GM18526 (cell line): ENCODE results near the gene BCL2A1.

Experiments used
- POLR2A ChIP-seq: IDR thresholded peaks from 3 replicates; pipeline ENCODE4 v1.6.1; 2011; ENCODE audit not compliant: insufficient read length; ENCODE audit errors: extremely low read depth

Gene BCL2A1

DNA sequence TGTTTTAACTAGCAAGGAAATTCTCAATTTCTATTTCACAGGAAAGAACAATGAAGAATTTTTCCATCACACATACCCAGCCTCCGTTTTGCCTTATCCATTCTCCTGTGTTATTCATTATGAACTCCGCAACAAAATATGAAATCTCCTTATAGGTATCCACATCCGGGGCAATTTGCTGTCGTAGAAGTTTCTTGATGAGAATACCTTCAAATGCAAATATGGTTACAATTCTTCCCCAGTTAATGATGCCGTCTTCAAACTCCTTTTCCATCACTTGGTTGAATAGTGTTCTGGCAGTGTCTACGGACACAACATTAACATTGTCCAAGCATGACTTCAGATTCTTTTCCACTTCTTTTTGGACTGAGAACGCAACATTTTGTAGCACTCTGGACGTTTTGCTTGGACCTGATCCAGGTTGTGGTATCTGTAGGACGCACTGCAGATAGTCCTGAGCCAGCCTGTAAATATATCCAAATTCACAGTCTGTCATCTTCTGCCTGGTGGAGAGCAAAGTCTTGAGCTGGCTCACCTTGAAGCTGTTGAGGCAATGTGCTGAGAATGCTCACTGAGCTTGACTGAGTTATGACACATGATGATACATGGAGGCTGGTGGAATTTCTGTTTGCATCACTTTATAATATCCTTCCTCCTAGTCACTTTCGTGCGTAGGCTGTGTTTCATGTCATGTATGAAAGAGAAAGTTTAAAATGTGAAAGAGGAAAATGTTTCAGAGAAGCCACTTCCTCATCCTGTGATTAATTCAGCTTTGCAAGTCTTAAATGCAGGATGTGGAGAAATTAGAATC is at the start of gene BCL2A1:
Gene BCL2A1 (minus strand): TSS at position 573 of the 811 bp plus-strand sequence. CDS start 77 bp downstream, at position 496.
- TF ChIP-seq POLR2A, result peak; percentile 76

DNA sequence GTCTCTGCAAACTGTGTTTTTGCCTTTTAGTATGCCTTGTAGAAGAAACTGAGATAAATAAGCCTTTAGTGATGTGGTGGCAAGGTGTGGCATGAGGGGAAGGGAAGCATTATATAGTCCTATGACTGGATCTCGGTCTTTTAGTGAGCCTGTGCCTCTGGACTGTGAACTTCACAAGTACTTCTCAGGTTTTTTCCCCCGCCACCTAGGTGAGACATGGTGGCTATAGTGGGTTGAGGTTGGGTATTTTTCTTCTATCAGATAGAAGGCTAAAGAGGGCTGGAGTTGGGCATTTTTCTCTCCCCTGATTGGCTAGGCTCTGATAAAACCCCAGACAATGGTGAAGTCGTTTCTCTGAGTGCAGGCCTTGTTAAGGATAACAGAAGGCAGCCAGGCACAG is 49.7 kb upstream of the BCL2A1 start:
- no peak for TF ChIP-seq POLR2A

DNA sequence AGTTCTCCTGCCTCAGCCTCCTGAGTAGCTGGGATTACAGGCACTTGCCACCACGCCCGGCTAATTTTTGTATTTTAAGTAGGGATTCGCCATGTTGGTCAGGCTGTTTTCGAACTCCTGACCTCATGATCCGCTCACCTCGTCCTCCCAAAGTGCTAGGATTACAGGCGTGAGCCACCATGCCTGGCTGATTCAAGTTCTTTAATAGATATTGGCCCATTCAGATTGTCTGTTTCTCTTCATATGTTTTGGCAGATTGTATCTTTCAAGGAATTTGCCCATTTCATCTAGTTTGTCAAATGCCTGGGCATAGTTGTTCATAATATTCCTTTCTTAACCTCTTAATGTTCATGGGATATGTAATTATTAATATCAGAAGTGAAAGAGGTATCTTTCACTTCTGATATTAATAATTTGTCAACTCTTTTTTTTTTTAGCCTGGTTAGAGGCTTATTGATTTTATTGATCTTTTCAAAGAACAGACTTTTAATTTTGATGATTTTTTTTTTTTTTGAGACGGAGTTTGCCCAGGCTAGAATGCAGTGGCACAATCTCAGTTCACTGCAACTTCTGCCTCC is 48.3 kb upstream of the BCL2A1 start:
- TF ChIP-seq POLR2A, result no peak

DNA sequence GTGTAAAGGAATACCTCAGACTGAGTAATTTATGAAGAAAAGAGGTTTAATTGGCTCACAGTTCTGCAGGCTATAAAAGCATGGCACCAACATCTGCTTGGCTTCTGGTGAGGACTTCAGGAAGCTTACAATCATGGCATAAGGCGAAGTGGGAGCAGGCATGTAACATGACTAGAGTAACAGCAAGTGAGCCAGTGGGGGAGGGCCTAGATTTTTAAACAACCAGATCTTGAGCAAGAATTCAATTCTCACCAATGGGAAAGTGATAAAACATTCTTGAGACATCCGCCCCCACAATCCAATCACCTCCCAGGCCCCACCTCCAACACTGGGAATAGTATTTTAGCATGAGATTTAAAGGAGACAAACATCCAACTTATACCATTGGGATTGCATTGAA is 44.2 kb upstream of the BCL2A1 start:
- TF ChIP-seq POLR2A, result no peak

DNA sequence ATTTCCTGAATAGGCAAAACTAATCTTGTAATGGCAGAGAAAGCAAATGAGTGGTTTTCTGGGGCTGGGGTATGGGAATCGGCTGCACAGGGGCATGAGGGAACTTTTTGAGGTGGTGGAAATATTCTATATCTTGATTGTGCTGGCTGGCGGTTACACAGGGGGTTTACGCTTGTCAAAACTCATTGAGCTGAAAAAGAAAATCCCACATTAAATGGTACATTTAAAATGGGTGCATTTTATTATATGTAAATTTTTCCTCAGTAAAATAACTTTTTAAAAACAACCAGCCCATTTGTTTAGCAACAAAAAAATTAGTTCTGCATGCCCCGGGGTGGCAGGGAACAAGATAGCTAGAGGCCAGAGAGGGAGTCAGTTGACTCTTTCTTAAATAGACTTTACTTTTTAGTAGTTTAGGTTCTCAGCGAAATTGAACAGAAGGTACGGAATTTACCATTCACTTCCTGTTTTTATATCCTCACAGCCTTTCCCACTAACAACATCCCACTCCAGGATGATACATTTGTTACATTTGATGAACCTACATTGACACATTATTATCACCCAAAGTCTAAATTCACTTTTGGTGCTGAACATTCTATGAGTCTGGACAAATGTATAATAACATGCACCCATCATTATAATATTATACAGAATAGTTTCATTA is 41.2 kb upstream of the BCL2A1 start:
- TF ChIP-seq POLR2A, result no peak

DNA sequence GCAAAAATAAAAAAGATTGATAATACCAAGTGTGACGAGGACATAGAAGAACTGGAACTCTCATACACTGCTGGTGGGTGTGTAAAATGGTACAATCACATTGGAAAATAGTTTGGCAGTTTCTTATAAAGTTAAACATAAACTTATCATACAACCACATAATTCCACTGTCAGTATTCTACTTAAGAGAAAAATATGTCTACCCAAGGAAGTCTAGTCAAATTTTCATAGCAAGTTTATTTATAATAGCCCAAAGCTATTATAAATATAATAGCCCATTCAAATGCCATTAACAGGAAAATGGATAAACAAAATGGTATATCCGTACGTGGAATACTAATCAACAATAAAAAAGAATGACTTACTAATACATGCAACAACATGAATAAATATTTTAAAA is 40.6 kb upstream of the BCL2A1 start:
- TF ChIP-seq POLR2A, result no peak

DNA sequence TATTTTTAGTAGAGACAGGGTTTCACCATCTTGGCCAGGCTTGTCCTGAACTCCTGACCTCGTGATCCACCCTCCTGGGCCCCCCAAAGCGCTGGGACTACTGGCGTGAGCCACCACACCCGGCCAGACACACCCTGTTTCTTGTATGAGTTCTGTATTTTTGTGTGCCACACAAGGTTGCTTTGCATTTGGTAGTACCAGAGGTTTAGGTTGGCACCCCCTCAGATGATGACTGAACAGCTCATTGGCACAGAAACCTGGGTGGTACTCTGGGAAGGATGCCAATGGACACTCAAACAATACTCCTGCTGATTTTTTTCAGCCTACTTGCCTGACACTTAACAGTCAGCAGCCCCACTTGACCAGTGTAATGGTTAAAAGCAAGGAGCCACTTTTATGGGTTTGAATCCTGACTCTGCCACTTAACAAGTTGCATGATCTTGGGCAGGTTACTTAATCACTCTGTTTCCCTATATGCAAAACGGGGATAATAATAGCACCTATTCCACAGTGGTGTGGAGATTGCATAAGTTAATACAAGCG is 39.2 kb upstream of the BCL2A1 start:
- TF ChIP-seq POLR2A, result no peak

DNA sequence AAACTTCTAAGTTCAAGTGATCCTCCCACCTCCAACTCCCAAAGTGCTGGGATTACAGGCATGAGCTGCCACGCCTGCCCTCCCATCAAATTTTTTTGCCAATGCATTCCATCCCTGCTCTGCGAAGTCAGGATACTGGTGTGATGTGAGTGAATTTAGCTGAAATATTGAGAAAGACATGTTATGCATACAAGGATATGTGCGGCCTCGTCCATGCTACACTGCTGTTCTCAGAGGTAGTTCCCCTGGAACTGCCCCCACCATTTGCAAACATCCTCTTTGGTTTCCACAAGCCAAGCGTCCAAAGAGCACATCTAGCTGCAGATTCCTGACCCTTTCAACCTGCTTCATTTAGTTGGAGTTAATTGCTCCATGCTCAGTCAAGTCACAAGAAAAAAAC is 36.5 kb upstream of the BCL2A1 start:
- TF ChIP-seq POLR2A, result no peak

DNA sequence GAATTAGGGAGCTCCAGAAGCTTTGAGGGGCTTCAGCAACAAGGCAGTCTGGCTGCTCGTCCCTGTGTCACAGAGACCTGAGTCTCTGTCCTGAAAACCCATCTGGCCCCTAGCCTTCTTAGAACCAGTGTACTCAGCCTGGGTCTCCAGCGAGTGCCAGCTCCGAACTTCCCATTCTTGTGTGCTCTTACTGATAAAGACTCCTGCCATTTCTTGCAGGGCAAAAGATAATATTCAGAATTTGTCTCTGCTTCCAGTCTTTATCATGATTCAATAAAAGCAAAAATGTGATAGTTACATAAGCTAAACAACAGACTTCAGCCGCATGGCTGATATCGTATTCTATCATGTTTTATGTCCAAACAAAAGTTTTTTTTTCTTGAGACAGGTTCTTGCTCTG is 36.0 kb upstream of the BCL2A1 start:
- TF ChIP-seq POLR2A, result no peak

DNA sequence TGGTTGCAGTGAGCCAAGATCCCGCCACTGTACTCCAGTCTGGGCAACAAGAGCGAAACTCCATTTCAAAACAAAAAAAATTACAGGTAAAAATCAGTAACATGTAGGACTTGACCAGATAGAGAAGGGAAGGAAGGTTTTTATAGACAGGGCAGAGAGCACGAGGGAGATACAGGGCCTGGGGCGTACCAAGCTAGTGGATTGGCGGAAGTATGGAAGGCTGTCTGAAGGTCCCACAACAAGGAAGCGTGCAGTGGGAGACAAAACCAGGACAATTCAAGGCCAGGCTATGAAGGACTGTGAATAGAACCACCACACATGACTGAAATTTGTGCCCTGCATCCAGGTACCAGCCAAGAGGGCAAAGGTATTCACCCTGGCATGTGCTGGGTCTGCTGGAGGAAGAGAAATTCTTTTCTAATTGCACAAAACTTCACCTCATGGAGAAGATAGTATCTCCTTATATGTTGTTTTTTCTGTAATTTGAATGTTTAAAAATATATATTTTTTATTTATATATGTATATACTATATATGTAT is 33.0 kb upstream of the BCL2A1 start:
- TF ChIP-seq POLR2A, result no peak

DNA sequence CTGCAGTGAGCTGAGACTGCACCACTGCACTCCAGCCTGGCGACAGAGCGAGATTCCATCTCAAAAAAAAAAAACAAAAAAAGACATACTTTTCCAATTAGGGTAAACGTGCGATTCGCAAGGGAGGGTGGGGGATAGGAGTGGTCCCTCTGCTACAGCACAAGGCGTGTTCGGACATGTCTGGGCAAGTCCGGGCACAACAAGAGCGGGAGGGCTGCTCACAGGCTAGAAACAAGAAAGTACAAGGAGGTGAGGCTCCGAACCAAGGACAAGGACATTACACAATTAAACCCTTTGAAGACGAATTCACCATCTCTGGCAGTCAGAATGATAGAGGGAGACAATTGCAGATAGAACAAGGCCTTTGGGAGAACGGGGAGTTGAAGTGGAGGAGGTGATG is 32.2 kb upstream of the BCL2A1 start:
- TF ChIP-seq POLR2A, result no peak

DNA sequence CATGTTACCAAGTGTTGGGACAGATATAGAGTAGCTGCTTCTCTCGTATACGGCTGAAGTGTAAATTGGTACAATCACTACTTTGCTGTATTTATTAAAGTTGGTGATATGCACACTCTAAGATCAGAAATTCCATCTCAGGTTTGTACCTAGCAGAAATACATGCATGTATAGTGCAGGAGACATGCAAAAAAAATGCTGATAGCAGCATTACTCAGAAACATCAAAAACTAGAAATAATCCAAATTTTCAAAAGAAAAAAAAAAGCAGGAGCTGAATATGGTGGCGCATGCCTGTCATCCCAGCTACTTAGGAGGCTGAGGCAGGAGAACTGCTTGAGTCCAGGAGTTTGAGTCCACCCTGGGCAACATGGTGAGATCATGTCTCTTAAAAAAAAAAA is 31.3 kb upstream of the BCL2A1 start:
- TF ChIP-seq POLR2A, result no peak

DNA sequence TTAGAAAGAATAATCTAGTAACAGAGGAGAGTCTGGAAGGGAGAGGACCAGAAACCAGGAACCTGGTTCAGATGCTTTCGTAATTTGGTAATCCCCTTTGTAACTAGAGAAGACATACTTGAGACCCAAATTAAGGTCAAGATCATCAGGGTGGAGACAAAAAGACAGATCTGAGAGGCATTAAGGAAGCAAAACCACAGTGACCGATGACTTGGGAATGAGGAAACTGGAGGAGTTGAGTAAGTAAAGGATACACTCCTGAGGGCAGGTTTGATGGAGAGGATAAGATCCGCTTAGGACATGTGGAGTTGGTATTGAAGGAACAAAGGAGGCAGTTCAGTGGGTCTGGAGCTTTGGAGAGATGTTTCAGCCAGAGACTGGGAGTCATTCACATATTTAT is 23.6 kb upstream of the BCL2A1 start:
- no peak for TF ChIP-seq POLR2A

DNA sequence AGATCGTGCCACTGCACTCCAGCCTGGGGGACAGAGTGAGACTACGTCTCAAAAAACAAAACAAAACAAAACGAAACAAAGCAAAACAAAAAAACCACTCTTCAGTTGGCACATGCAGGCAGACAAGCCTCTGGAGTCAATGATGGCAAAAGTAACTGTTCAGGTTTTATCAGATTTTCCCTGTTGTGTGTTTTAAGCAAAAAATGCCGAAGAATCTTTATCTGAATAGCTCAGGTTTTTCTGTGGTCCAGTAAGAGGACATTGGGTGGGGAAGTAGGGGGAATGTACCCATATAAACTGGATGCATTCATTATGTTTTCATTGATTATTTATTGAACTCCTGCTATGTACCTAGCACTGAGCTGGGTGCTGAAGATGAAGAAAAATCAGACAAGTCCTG is 20.8 kb upstream of the BCL2A1 start:
- TF ChIP-seq POLR2A, result no peak

DNA sequence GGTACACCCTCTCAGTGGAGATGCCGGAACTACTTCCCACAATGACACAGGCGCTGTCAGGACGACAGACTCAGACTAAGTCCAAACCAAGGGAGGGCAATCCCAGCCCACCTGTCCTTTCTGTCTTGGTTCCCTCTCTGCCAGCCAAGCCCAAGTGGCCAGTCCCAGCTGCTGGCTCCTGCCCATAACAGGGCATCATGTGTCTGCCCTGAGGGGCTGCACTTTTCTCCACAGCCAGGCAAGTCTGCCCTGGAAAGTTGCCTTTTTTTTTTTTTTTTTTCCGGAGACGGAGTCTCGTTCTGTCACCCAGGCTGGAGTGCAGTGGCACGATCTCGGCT is 20.0 kb upstream of the BCL2A1 start:
- no peak for TF ChIP-seq POLR2A
